Spleen (tissue), 11 donors: ENCODE data around the gene MACROD2. TPM values are rescaled to one million over a fixed set of nuclear protein-coding genes. Genes with fewer than 3 reads are reported as not detected.

ENCODE experiments used
- DNase-seq: peaks from one replicate; pipeline ENCODE4 v3.0.0-alpha.2; 2020
- H3K27ac ChIP-seq, 8 donors: fragments of 200-600 bp; sonication (generic) in 7 of 8; 1 replicate in 4 of 8; 2 replicates in 4 of 8; pipeline versions ENCODE4 v1.5.0 to v1.8.0; 2016 to 2021; ENCODE audit warnings: inconsistent platforms in 4 of 8, mild to moderate bottlenecking in 4 of 8, moderate library complexity in 1 of 8
- H3K27me3 ChIP-seq, 7 donors: fragments of 200-600 bp; sonication (generic) in 6 of 7; replicated peaks in 1 of 7; 1 replicate in 4 of 7; 2 replicates in 3 of 7; pipeline versions ENCODE4 v1.5.0 to v1.8.0; 2016 to 2021; ENCODE audit warnings: inconsistent platforms in 3 of 7, mild to moderate bottlenecking in 1 of 7
- H3K36me3 ChIP-seq, 6 donors: fragments of 200-600 bp; sonication (generic) in 5 of 6; 1 replicate in 4 of 6; 2 replicates in 2 of 6; pipeline versions ENCODE4 v1.5.0 to v1.8.0; 2016 to 2021; ENCODE audit warnings: inconsistent platforms in 2 of 6
- H3K4me1 ChIP-seq, 6 donors: fragments of 200-600 bp; sonication (generic) in 5 of 6; 1 replicate in 3 of 6; 2 replicates in 3 of 6; pipeline versions ENCODE4 v1.5.0 to v1.8.0; 2016 to 2021; ENCODE audit warnings: inconsistent platforms in 3 of 6
- H3K4me3 ChIP-seq, 8 donors: fragments of 200-600 bp; sonication (generic) in 7 of 8; 1 replicate in 4 of 8; 2 replicates in 4 of 8; pipeline versions ENCODE4 v1.5.0 to v1.8.0; 2016 to 2021; ENCODE audit warnings: inconsistent platforms in 4 of 8, mild to moderate bottlenecking in 4 of 8, moderate library complexity in 2 of 8
- H3K9me3 ChIP-seq, 8 donors: fragments of 200-600 bp; sonication (generic) in 7 of 8; 1 replicate in 4 of 8; 2 replicates in 4 of 8; pipeline versions ENCODE4 v1.5.0 to v1.8.0; 2016 to 2021; ENCODE audit warnings: inconsistent platforms in 4 of 8
- CTCF ChIP-seq, 11 experiments: fragments of 200-600 bp in 7 of 11; fragments of 450-650 bp in 4 of 11; sonication (generic) in 4 of 11; IDR thresholded peaks in 8 of 11; conservative IDR thresholded peaks in 3 of 11; 1 replicate in 7 of 11; 2 replicates in 4 of 11; pipeline versions ENCODE4 v1.4.0 to v1.8.0; 2016 to 2021; ENCODE audit warnings: antibody characterized with exemption in 11 of 11, inconsistent platforms in 4 of 11, mild to moderate bottlenecking in 1 of 11
- POLR2A ChIP-seq, 3 donors: fragments of 450-650 bp; IDR thresholded peaks; one replicate each; pipeline ENCODE4 v1.5.1; 2017; ENCODE audit warnings: antibody characterized with exemption in 3 of 3, mild to moderate bottlenecking in 1 of 3
- POLR2AphosphoS5 ChIP-seq, 3 donors: sonication (generic); formaldehyde crosslinking; IDR thresholded peaks; one replicate each; pipeline ENCODE4 v1.5.1; 2017; ENCODE audit warnings: antibody characterized with exemption in 3 of 3
- WGBS, 5 donors: extraction: QIAGEN DNeasy Blood & Tissue Kit in 3 of 5; methylation state at CpG; one replicate each; pipeline versions ENCODE4 v1.1.5 to v1.1.7; 2013 to 2018; 5-methylcytosine and 5-hydroxymethylcytosine counted together
- intact Hi-C: fragments of 100-400 bp; cut with DNase I; formaldehyde crosslinking; loops from one replicate; pipeline ENCODE4 v1.15.0; 2023; ENCODE audit warnings: low total_unique reads
- polyA plus RNA-seq, 3 donors: library from polyadenylated mRNA; stranded (reverse); fragments of 200-250 nt; gene quantifications; one replicate each; pipeline ENCODE4 v1.2.1, GENCODE V29; 2013
- total RNA-seq, 7 donors: library from RNA; depleted of rRNA in 3 of 7; stranded (reverse); fragments of >200 nt in 3 of 7; fragmentation: NEBNext Ultra II Directional in 4 of 7; extraction: Animal tissue kit (Norgen Biotek cat#: 25700) in 4 of 7; gene quantifications; one replicate each; pipeline versions ENCODE4 v1.1.0 to v1.2.1, GENCODE V29; 2016 to 2021
- donor health status: healthy with polysubstance abuse.
- donor health status: DM: no; HTN: no; CAD: no; lungs with moderate emphysema.
- donor health status: DM: no; HTN: no; CAD: no.
- donor health status: Bipolar disorder and iron deficiency.
- donor health status: healthy.
- donor health status: DM: no; HTN: no; CAD: no.
- donor health status: DM: yes; HTN: yes; CAD: no.

MACROD2 gene
- total and polyA plus RNA-seq, 10 donors = 1.5 to 4.7 (median 3.4) TPM

- H3K36me3 ChIP-seq = no peaks in the 10 kb centered on the region
- H3K4me1 ChIP-seq = peaks cover 0 to 14% (median 0%) of the 10 kb centered on the region in 6 donors
- no peak overlapping the region for H3K27ac ChIP-seq
- DNase-seq = no peak
- intact Hi-C loops = no loop called here
- H3K9me3 ChIP-seq = no peaks in the 10 kb centered on the region
- H3K27me3 ChIP-seq = no peaks in the 10 kb centered on the region
- H3K4me3 ChIP-seq = no peak overlapping the region
- TF ChIP-seq CTCF (IDR thresholded peaks at IDR 0.05 in 8 of 11, conservative IDR thresholded peaks at IDR 0.05 in 3 of 11) (no peak), POLR2A (IDR thresholded peaks at IDR 0.05) (no peak), POLR2AphosphoS5 (IDR thresholded peaks at IDR 0.05) (no peak)
- 85 to 93% (median 88%) methylated on average over 7 of the region's 7 CpGs for WGBS, 5 donors
Observed at GRCh38 chr20:16061351-16061750, 2066.0 kb downstream of the MACROD2 start.

GRCh38 chr20:16062661-16063581 lies 2067.6 kb downstream of the MACROD2 start:
- TF ChIP-seq POLR2AphosphoS5 (IDR thresholded peaks at IDR 0.05) = no peak
- no peak for TF ChIP-seq CTCF (IDR thresholded peaks at IDR 0.05 in 8 of 11, conservative IDR thresholded peaks at IDR 0.05 in 3 of 11)
- TF ChIP-seq POLR2A (IDR thresholded peaks at IDR 0.05) = no peak
- DNase-seq = no peak
- H3K4me3 ChIP-seq = no peak overlapping the region
- no peak overlapping the region for H3K27ac ChIP-seq
- peaks cover 0 to 9% (median 6%) of the 10 kb centered on the region in 8 donors for H3K9me3 ChIP-seq
- 60 to 71% (median 64%) methylated on average over 10 of the region's 10 CpGs for whole genome bisulfite sequencing, 5 donors
- intact Hi-C loops = no loop called here
- peaks cover 0 to 14% (median 0%) of the 10 kb centered on the region in 6 donors for H3K4me1 ChIP-seq
- H3K27me3 ChIP-seq = no peaks in the 10 kb centered on the region
- H3K36me3 ChIP-seq = no peaks in the 10 kb centered on the region

GRCh38 chr20:16063881-16064280 lies 2068.6 kb downstream of the MACROD2 start:
- Histone ChIP-seq H3K36me3 (no peaks in the 10 kb centered on the region), H3K4me1 (peaks cover 0 to 16% (median 0%) of the 10 kb centered on the region in 6 donors), H3K27ac (no peak overlapping the region), H3K4me3 (no peak overlapping the region), H3K9me3 (peaks cover 0 to 9% (median 6%) of the 10 kb centered on the region in 8 donors), H3K27me3 (no peaks in the 10 kb centered on the region)
- TF ChIP-seq POLR2AphosphoS5 (IDR thresholded peaks at IDR 0.05) = no peak
- TF ChIP-seq CTCF (IDR thresholded peaks at IDR 0.05 in 8 of 11, conservative IDR thresholded peaks at IDR 0.05 in 3 of 11) = no peak
- no peak for TF ChIP-seq POLR2A (IDR thresholded peaks at IDR 0.05)
- intact Hi-C loops = no loop called here
- 87 to 96% (median 90%) methylated on average over 2 of the region's 2 CpGs for WGBS, 5 donors
- no peak for DNase-seq

- H3K27ac ChIP-seq = no peak overlapping the region
- WGBS, 5 donors = 78 to 89% (median 83%) methylated on average over 3 of the region's 3 CpGs
- TF ChIP-seq POLR2A (IDR thresholded peaks at IDR 0.05) (no peak), POLR2AphosphoS5 (IDR thresholded peaks at IDR 0.05) (no peak), CTCF (IDR thresholded peaks at IDR 0.05 in 8 of 11, conservative IDR thresholded peaks at IDR 0.05 in 3 of 11) (no peak)
- H3K36me3 ChIP-seq = no peaks in the 10 kb centered on the region
- H3K9me3 ChIP-seq = peaks cover 0 to 12% (median 8%) of the 10 kb centered on the region in 8 donors
- intact Hi-C loops = no loop called here
- H3K4me1 ChIP-seq = peaks cover 0 to 24% (median 1%) of the 10 kb centered on the region in 6 donors
- no peaks in the 10 kb centered on the region for H3K27me3 ChIP-seq
- no peak for DNase-seq
- H3K4me3 ChIP-seq = no peak overlapping the region
Observed at GRCh38 chr20:16064989-16065707, 2069.8 kb downstream of the MACROD2 start.
